ENCODE data around the gene ZBTB14. TPM values are rescaled to one million over a fixed set of nuclear protein-coding genes. Genes with fewer than 3 reads are reported as not detected.

ZBTB14 gene
- total RNA-seq, 1 experiment from 2014 or later, result 8.2 TPM

- Histone ChIP-seq H3K4me1 (ENCODE audit: control insufficient read depth in 1 of 2, insufficient read depth in 2 of 2, low read length in 2 of 2) (no peaks in the 10 kb centered on the region), H3K4me3 (replicated peaks in 1 of 2; ENCODE audit: low read depth in 1 of 2, low read length in 2 of 2) (no peak overlapping the region), H3K9ac (ENCODE audit: low read length) (no peak overlapping the region), H3K27ac (ENCODE audit: low read depth, low read length) (no peak overlapping the region), H4K20me1 (ENCODE audit: insufficient read depth) (no peaks in the 10 kb centered on the region), H3K4me2 (ENCODE audit: low read length) (no peak overlapping the region), H3K9me3 (ENCODE audit: control insufficient read depth in 1 of 2, insufficient read depth in 1 of 2, low read depth in 1 of 2, low read length in 2 of 2) (no peaks in the 10 kb centered on the region), H3K36me3 (ENCODE audit: control insufficient read depth in 1 of 2, insufficient read depth in 2 of 2, low read length in 2 of 2) (peaks cover 0 to 11% of the 10 kb centered on the region in 2 experiments; a peak in 2 of 4 replicates), H2AFZ (ENCODE audit: low read depth, low read length, poor library complexity, severe bottlenecking) (no peak overlapping the region), H3K79me2 (ENCODE audit: insufficient read depth, low read length) (no peaks in the 10 kb centered on the region), H3K9me2 (ENCODE audit: insufficient read depth) (no peaks in the 10 kb centered on the region), H3K27me3 (ENCODE audit: insufficient read depth, low read length) (no peaks in the 10 kb centered on the region)
- ChIA-PET RAD21 (ENCODE audit: low non-redundant PET in 1 of 2, low total read pairs in 2 of 2, uncharacterized antibody in 2 of 2, unreplicated experiment in 2 of 2) (no interaction called here), CTCF (no interaction called here), POLR2A (no interaction called here)
- TF ChIP-seq ELF1 (IDR thresholded peaks at IDR 0.05; ENCODE audit: borderline replicate concordance, low read depth), result no peak
- no peak for TF ChIP-seq JUND (IDR thresholded peaks at IDR 0.05)
- no peak for TF ChIP-seq RAD21 (IDR thresholded peaks at IDR 0.05; ENCODE audit: low read depth)
- TF ChIP-seq EZH2 (IDR thresholded peaks at IDR 0.05), result no peak
- TF ChIP-seq POLR2AphosphoS5 (IDR thresholded peaks at IDR 0.05; ENCODE audit: low read depth, low read length), result no peak
- TF ChIP-seq, protein P1, sequence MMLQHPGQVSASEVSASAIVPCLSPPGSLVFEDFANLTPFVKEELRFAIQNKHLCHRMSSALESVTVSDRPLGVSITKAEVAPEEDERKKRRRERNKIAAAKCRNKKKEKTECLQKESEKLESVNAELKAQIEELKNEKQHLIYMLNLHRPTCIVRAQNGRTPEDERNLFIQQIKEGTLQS (IDR thresholded peaks at IDR 0.05), result no peak
- no peak for TF ChIP-seq SRF (IDR thresholded peaks at IDR 0.05; ENCODE audit: low read depth)
- TF ChIP-seq TCF7L2 (IDR thresholded peaks at IDR 0.05; ENCODE audit: borderline replicate concordance, extremely low read depth, insufficient read depth, insufficient read length), result no peak
- no peak for TF ChIP-seq POLR2A (IDR thresholded peaks at IDR 0.05; ENCODE audit: borderline replicate concordance, extremely low read depth, insufficient read depth, insufficient read length)
- no peak for TF ChIP-seq EGR1 (IDR thresholded peaks at IDR 0.05; ENCODE audit: low read depth)
- no peak for TF ChIP-seq REST (IDR thresholded peaks at IDR 0.05; ENCODE audit: low read depth)
- TF ChIP-seq CBX3 (IDR thresholded peaks at IDR 0.05; ENCODE audit: low read depth), result no peak
- TF ChIP-seq SP1 (IDR thresholded peaks at IDR 0.05; ENCODE audit: low read depth), result no peak
- no peak for TF ChIP-seq CEBPB (IDR thresholded peaks at IDR 0.05; ENCODE audit: low read depth)
- no peak for TF ChIP-seq MAX (IDR thresholded peaks at IDR 0.05)
- no TSS peak for BruUV-seq (replicated peaks)
- DNase-seq (ENCODE audit: low read depth, low spot score) (no peak), ATAC-seq (no peak)
- intact Hi-C loops (cut with micrococcal nuclease), result no loop called here
Observed at GRCh38 chr18:5286525-5286924, 9.0 kb downstream of the ZBTB14 start.
